Neural crest cell (in vitro differentiated cells): ENCODE data around the gene RPS15A. TPM values are rescaled to one million over a fixed set of nuclear protein-coding genes. Genes with fewer than 3 reads are reported as not detected.
"Not testable (repeated sequence)": the region's sequence is repeated elsewhere in the genome, so short reads cannot be mapped to it uniquely, and the experiment has no call there.

Source experiments
- DNase-seq: peaks from one replicate; pipeline ENCODE4 v3.0.0; 2021; ENCODE audit warnings: low read depth, mixed read lengths, low spot score
- H3K27ac Mint-ChIP-seq: one replicate; pipeline ENCODE4 v1.8.0; 2021; ENCODE audit warnings: mild to moderate bottlenecking, mixed read lengths; ENCODE audit not compliant: unreplicated experiment
- H3K27me3 Mint-ChIP-seq: 2 replicates; pipeline ENCODE4 v1.8.0; 2021; ENCODE audit warnings: low read depth, mild to moderate bottlenecking, mixed read lengths
- H3K36me3 Mint-ChIP-seq: 2 replicates; pipeline ENCODE4 v1.8.0; 2021; ENCODE audit warnings: low read depth, mild to moderate bottlenecking, mixed read lengths
- H3K4me1 Mint-ChIP-seq: 2 replicates; pipeline ENCODE4 v1.8.0; 2021; ENCODE audit warnings: mixed read lengths
- H3K4me3 Mint-ChIP-seq: one replicate; pipeline ENCODE4 v1.8.0; 2021; ENCODE audit warnings: mild to moderate bottlenecking, mixed read lengths
- H3K9me3 Mint-ChIP-seq: 2 replicates; pipeline ENCODE4 v1.8.0; 2021; ENCODE audit warnings: mixed read lengths
- CTCF ChIP-seq: fragments of 200-600 bp; sonication (generic); conservative IDR thresholded peaks from 2 replicates; pipeline ENCODE4 v1.5.0; 2021; ENCODE audit warnings: antibody characterized with exemption, mild to moderate bottlenecking
- total RNA-seq: library from RNA; stranded (reverse); gene quantifications from 2 replicates; pipeline ENCODE4 v1.2.1, GENCODE V29; 2021

The RPS15A gene
- total RNA-seq, 1 donor from 2014 or later = 1,697 TPM

GRCh38 chr16:18783430-18784341 lies 6.4 kb downstream of the RPS15A start:
- Mint-ChIP-seq H3K27ac (no peak overlapping the region), H3K36me3 (peaks cover 40% of the 10 kb centered on the region)

DNA sequence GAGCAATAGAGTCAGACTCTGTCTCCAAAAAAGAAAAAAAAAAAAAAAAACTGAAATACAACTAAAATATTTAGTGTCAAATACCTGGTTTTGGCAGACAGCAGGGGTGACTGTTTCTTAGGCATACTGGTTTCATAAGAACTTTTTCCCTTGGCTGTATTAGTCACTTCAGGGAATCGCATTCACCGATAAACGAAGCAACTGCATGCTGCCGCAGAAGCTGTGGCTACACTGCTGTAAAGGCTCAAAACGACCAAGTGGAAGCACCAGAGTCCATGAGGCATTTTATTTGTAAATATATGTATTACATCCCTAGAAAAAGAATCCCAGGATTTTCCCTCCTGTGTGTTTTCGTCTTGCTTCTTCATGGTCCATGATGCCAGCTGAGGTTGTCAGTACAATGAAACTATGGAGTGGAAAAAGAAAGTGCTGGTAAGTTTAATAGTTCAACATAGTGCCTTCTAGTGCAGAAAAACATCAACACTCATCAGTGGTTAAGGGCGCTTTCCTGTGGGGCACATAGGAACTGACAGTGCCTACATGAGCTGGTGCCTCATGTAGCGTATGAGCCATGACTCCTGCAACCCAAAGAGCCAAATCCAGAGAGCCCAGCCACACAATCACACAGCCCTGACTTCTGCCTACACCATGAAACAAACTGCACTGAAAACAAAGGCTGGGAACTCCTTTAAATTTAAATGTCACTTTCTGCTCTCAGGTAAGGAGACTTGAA lies 7.3 kb downstream of the RPS15A start:
- H3K27me3 Mint-ChIP-seq = no peaks in the 10 kb centered on the region
- no peaks in the 10 kb centered on the region for H3K9me3 Mint-ChIP-seq
- no peak overlapping the region for H3K27ac Mint-ChIP-seq
- peaks cover 32% of the 10 kb centered on the region for H3K36me3 Mint-ChIP-seq
- no peak for DNase-seq
- no peak overlapping the region for H3K4me3 Mint-ChIP-seq
- peaks cover 34% of the 10 kb centered on the region for H3K4me1 Mint-ChIP-seq
- TF ChIP-seq CTCF = no peak

More at GRCh38 chr16:18783430-18784341, 6.4 kb downstream of the RPS15A start:
- no peak for TF ChIP-seq CTCF
- H3K4me3 Mint-ChIP-seq = peak overlapping the region; percentile 65
- H3K27me3 Mint-ChIP-seq = no peaks in the 10 kb centered on the region
- no peak for DNase-seq
- H3K9me3 Mint-ChIP-seq = no peaks in the 10 kb centered on the region
- peaks cover 42% of the 10 kb centered on the region for H3K4me1 Mint-ChIP-seq

DNA sequence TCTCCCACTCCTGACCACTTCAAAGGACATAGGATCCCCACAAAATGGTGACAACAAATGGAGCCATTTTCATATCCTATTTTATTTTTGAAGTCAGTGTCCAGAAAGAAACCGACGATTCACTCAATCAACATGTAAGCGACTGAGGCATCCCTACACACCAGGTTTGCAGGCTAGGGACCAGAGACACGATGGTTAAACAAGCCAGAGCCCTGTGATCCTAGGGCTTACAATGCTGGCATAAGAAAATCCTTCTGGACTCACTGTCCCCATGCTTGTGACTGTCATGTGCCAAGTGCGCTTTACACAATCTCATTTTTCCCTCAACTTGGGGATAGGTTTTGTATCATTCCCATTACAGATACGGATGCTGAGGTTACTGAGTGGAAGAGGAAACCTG lies 8.9 kb downstream of the RPS15A start:
- Mint-ChIP-seq H3K36me3 (peaks cover 25% of the 10 kb centered on the region), H3K4me1 (peaks cover 21% of the 10 kb centered on the region)
- H3K27ac Mint-ChIP-seq, DNase-seq, H3K27me3 Mint-ChIP-seq, H3K4me3 Mint-ChIP-seq, H3K9me3 Mint-ChIP-seq: not testable (repeated sequence)

- not testable (repeated sequence) for H3K4me3 Mint-ChIP-seq, H3K27me3 Mint-ChIP-seq, H3K27ac Mint-ChIP-seq, H3K9me3 Mint-ChIP-seq, DNase-seq
- Mint-ChIP-seq H3K4me1 (peaks cover 14% of the 10 kb centered on the region), H3K36me3 (peaks cover 19% of the 10 kb centered on the region)
Measured at GRCh38 chr16:18780460-18781026, 9.6 kb downstream of the RPS15A start.

DNA sequence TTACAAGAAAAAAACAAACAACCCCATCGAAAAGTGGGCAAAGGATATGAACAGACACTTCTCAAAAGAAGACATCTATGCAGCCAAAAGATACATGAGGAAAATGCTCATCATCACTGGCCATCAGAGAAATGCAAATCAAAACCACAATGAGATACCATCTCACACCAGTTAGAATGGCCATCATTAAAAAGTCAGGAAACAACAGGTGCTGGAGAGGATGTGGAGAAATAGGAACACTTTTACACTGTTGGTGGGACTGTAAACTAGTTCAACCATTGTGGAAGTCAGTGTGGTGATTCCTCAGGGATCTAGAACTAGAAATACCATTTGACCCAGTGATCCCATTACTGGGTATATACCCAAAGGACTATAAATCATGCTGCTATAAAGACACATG lies 12.5 kb downstream of the RPS15A start:
- H3K27me3 Mint-ChIP-seq, H3K4me1 Mint-ChIP-seq, H3K27ac Mint-ChIP-seq, H3K9me3 Mint-ChIP-seq, H3K36me3 Mint-ChIP-seq, DNase-seq, H3K4me3 Mint-ChIP-seq: not testable (repeated sequence)

GRCh38 chr16:18776334-18776733 lies 13.8 kb downstream of the RPS15A start:
- H3K27ac Mint-ChIP-seq, H3K27me3 Mint-ChIP-seq, H3K4me1 Mint-ChIP-seq, H3K36me3 Mint-ChIP-seq, H3K4me3 Mint-ChIP-seq, H3K9me3 Mint-ChIP-seq, DNase-seq: not testable (repeated sequence)

DNA sequence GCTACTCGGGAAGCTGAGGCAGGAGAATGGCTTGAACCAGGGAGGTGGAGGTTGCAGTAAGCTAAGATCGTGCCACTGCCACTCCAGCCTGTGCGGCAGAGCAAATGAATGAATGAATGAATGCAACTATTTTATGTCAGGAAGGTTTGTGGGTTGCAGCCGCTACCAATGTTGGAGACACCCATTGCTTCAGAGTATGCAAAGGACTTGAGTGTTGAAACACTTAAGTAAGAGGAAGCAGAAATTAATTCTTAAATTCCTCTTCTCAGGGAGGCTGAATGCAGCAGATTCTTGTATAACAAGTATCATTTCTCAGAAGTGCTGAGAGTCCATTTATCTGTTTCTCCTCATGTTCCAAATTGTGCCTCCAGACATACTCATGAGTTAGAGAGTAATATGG lies 15.5 kb downstream of the RPS15A start:
- not testable (repeated sequence) for DNase-seq, H3K27me3 Mint-ChIP-seq

GRCh38 chr16:18772171-18772570 lies 18.0 kb downstream of the RPS15A start:
- H3K27ac Mint-ChIP-seq, DNase-seq, H3K9me3 Mint-ChIP-seq, H3K4me3 Mint-ChIP-seq, H3K27me3 Mint-ChIP-seq, H3K4me1 Mint-ChIP-seq, H3K36me3 Mint-ChIP-seq: not testable (repeated sequence)

More for the DNA sequence above, 15.5 kb downstream of the RPS15A start:
- not testable (repeated sequence) for H3K9me3 Mint-ChIP-seq, H3K4me1 Mint-ChIP-seq, H3K36me3 Mint-ChIP-seq, H3K27ac Mint-ChIP-seq, H3K4me3 Mint-ChIP-seq

- H3K4me1 Mint-ChIP-seq, H3K9me3 Mint-ChIP-seq, H3K36me3 Mint-ChIP-seq, H3K4me3 Mint-ChIP-seq, H3K27ac Mint-ChIP-seq, DNase-seq, H3K27me3 Mint-ChIP-seq: not testable (repeated sequence)
Measured at GRCh38 chr16:18770336-18770962, 19.7 kb downstream of the RPS15A start.

- not testable (repeated sequence) for H3K4me1 Mint-ChIP-seq, H3K27ac Mint-ChIP-seq, H3K27me3 Mint-ChIP-seq, H3K36me3 Mint-ChIP-seq, DNase-seq, H3K9me3 Mint-ChIP-seq, H3K4me3 Mint-ChIP-seq
Measured at GRCh38 chr16:18767217-18767616, 22.9 kb downstream of the RPS15A start.

DNA sequence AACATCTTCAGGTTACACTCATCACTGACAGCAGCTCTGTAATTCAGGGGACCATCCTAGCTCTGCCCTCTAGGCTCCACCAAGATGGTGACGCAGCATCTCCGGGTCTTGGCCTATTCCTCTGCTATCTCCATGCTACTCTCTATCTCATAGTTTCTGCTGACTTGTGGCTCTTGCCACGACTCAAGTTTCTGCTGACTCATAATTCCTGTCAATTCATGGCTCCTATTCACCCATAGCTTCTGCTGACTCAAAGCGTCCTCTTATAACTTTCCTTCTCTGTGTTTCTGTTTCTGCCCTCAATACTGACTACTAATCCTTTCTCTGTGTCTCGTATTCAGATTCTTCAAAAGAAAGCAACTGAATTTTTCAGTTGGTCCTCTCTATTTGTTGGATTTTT lies 27.4 kb downstream of the RPS15A start:
- not testable (repeated sequence) for DNase-seq, H3K4me3 Mint-ChIP-seq, H3K27ac Mint-ChIP-seq, H3K9me3 Mint-ChIP-seq, H3K36me3 Mint-ChIP-seq, H3K27me3 Mint-ChIP-seq, H3K4me1 Mint-ChIP-seq
